Measurements from ENCODE around the gene DZIP1L. TPM values are rescaled to one million over a fixed set of nuclear protein-coding genes. Genes with fewer than 3 reads are reported as not detected.

DZIP1L gene
- total and polyA plus RNA-seq, 2 donors, result 1.1 to 1.5 TPM

DNA sequence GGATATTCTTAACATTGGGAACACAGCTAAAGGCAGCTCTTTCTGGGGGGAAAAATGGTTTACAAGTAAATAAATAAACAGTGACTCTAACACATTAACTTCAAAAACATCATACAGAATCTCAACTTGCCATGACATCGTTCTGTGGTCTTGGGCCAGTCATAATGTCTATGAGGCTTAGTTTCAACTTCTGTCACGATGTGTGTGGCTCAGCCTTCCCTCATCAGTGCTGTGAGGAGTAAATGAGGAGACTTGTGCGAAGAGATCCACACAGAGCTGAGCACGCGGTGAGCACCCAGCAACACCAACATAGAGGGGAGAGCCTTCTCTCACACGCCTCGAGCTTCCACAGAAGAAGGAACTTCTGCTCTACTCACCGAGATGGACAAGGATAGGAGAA, 49.0 kb downstream of the DZIP1L start:
- Histone ChIP-seq H3K4me3 (ENCODE audit: low read length in 2 of 2) (no peak overlapping the region), H3K4me1 (ENCODE audit: control insufficient read depth in 2 of 2, insufficient read depth in 2 of 2, low read length in 2 of 2) (no peaks in the 10 kb centered on the region), H3K36me3 (ENCODE audit: control insufficient read depth in 2 of 2, insufficient read depth in 2 of 2, low read length in 1 of 2) (no peaks in the 10 kb centered on the region), H3K27me3 (ENCODE audit: control insufficient read depth in 2 of 2, insufficient read depth in 1 of 2, low read length in 1 of 2) (peaks cover 0 to 2% of the 10 kb centered on the region in 2 donors), H3K27ac (ENCODE audit: low read depth in 1 of 2, low read length in 1 of 2) (no peak overlapping the region), H3K9me3 (ENCODE audit: control insufficient read depth in 2 of 2, insufficient read depth in 1 of 2, low read length in 1 of 2) (no peaks in the 10 kb centered on the region)
- DNase-seq (ENCODE audit: low read depth in 6 of 9, low spot score in 9 of 9), result no peak
- WGBS, result 94% methylated on average over 8 of the region's 8 CpGs

DNA sequence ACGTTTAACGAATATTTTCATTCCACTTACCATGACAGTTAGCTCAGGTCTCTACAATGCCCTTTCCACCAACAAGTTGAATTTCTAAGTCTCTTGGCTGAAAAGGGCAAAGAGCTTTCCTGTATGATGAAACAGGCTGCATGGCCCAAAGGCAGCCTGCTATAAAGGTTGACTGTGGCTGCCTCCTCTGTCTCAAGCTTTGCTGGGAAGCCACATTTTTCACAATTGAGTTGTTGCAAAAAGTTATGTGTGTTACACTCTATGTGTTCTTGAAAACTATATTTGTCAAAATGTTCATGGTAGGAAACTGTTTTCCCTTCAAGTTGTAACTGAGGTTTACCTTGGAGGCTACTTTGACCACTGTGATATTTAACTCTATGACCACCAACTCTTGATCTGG, 49.5 kb downstream of the DZIP1L start:
- Histone ChIP-seq H3K4me1 (ENCODE audit: control insufficient read depth in 2 of 2, insufficient read depth in 2 of 2, low read length in 2 of 2) (no peaks in the 10 kb centered on the region), H3K27me3 (ENCODE audit: control insufficient read depth in 2 of 2, insufficient read depth in 1 of 2, low read length in 1 of 2) (peaks cover 0 to 2% of the 10 kb centered on the region in 2 donors), H3K36me3 (ENCODE audit: control insufficient read depth in 2 of 2, insufficient read depth in 2 of 2, low read length in 1 of 2) (no peaks in the 10 kb centered on the region), H3K9me3 (ENCODE audit: control insufficient read depth in 2 of 2, insufficient read depth in 1 of 2, low read length in 1 of 2) (no peaks in the 10 kb centered on the region), H3K4me3 (ENCODE audit: low read length in 2 of 2) (no peak overlapping the region), H3K27ac (ENCODE audit: low read depth in 1 of 2, low read length in 1 of 2) (no peak overlapping the region)
- WGBS, result 99% methylated on average over 2 of the region's 2 CpGs
- no peak for DNase-seq (ENCODE audit: low read depth in 6 of 9, low spot score in 9 of 9)

DNA sequence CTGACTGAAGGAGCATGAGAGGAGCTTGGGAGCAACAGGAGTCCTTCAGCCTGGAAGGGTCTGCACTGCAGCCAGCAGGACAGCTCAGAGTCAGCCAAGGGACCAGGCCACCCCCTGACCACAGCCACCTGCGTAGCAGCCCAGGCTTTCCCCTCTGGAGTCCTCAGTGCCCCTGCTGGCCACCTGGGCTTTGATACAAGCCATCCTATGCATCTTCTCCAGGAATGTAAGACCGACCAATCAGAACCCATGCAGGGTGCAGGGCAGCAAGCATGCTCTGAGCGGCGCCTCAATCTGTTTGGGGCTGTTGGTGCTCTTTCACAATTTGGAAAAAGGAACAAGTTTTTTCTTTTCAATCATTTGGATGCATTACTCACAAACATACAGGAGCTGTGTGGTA, 52.0 kb downstream of the DZIP1L start:
- WGBS, result 71% methylated on average over 4 of the region's 4 CpGs
- H3K36me3 ChIP-seq (ENCODE audit: control insufficient read depth in 2 of 2, insufficient read depth in 2 of 2, low read length in 1 of 2), result no peaks in the 10 kb centered on the region

DNA sequence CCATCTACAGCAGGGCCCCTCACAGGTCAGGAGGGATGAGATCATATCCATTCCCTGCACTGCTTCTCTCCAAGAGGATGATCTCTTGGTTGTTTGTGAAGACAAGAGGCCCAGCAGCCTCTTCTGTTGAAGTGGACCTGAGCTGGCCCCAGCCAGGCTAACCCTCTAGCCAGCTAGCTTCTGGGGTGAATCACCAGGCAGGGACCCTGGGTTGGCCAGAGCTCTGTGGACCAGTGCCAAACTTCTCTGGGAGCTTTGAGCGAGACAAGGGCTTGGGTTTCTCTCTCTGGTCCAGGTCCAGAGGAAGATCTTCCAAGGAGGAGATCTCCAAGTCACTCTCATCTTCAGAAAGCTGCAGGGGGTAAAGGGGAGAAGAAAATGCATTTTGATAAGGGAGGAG, 52.8 kb downstream of the DZIP1L start:
- WGBS, result 88% methylated on average over 1 of the region's 1 CpG
- Histone ChIP-seq H3K27me3 (ENCODE audit: control insufficient read depth in 2 of 2, insufficient read depth in 1 of 2, low read length in 1 of 2) (no peaks in the 10 kb centered on the region), H3K36me3 (ENCODE audit: control insufficient read depth in 2 of 2, insufficient read depth in 2 of 2, low read length in 1 of 2) (no peaks in the 10 kb centered on the region)

More for the DNA sequence above, 52.0 kb downstream of the DZIP1L start:
- H3K4me1 ChIP-seq (ENCODE audit: control insufficient read depth in 2 of 2, insufficient read depth in 2 of 2, low read length in 2 of 2), result no peaks in the 10 kb centered on the region
- H3K9me3 ChIP-seq (ENCODE audit: control insufficient read depth in 2 of 2, insufficient read depth in 1 of 2, low read length in 1 of 2), result no peaks in the 10 kb centered on the region
- H3K27ac ChIP-seq (ENCODE audit: low read depth in 1 of 2, low read length in 1 of 2), result no peak overlapping the region
- H3K4me3 ChIP-seq (ENCODE audit: low read length in 2 of 2), result no peak overlapping the region
- no peaks in the 10 kb centered on the region for H3K27me3 ChIP-seq (ENCODE audit: control insufficient read depth in 2 of 2, insufficient read depth in 1 of 2, low read length in 1 of 2)
- DNase-seq (ENCODE audit: low read depth in 6 of 9, low spot score in 9 of 9), result no peak

DNA sequence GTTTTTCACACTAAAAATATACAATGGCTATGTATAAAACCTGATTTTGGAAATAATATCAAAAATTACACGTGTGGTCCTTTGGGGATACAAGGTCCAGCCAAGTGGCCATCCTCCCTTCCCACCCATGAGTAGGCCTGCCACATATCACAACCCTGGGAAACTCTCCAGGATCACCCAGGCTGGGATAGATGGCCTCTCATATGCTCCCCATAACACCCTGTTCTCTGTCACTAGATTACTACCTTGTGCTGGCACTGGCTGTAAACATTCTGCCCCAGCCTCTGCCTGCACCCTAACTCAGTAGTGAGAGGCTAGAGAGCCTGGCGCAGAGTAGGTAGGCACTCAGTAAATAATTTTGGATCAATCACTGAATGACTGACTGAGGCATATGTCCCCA, 53.4 kb downstream of the DZIP1L start:
- DNase-seq (ENCODE audit: low read depth in 6 of 9, low spot score in 9 of 9), result no peak
- H3K36me3 ChIP-seq (ENCODE audit: control insufficient read depth in 2 of 2, insufficient read depth in 2 of 2, low read length in 1 of 2), result no peaks in the 10 kb centered on the region
- H3K27ac ChIP-seq (ENCODE audit: low read depth in 1 of 2, low read length in 1 of 2), result no peak overlapping the region
- no peaks in the 10 kb centered on the region for H3K9me3 ChIP-seq (ENCODE audit: control insufficient read depth in 2 of 2, insufficient read depth in 1 of 2, low read length in 1 of 2)
- no peaks in the 10 kb centered on the region for H3K27me3 ChIP-seq (ENCODE audit: control insufficient read depth in 2 of 2, insufficient read depth in 1 of 2, low read length in 1 of 2)
- 93% methylated on average over 2 of the region's 2 CpGs for WGBS
- H3K4me1 ChIP-seq (ENCODE audit: control insufficient read depth in 2 of 2, insufficient read depth in 2 of 2, low read length in 2 of 2), result no peaks in the 10 kb centered on the region
- no peak overlapping the region for H3K4me3 ChIP-seq (ENCODE audit: low read length in 2 of 2)

More for the DNA sequence above, 52.8 kb downstream of the DZIP1L start:
- Histone ChIP-seq H3K27ac (ENCODE audit: low read depth in 1 of 2, low read length in 1 of 2) (no peak overlapping the region), H3K4me1 (ENCODE audit: control insufficient read depth in 2 of 2, insufficient read depth in 2 of 2, low read length in 2 of 2) (no peaks in the 10 kb centered on the region), H3K4me3 (ENCODE audit: low read length in 2 of 2) (no peak overlapping the region), H3K9me3 (ENCODE audit: control insufficient read depth in 2 of 2, insufficient read depth in 1 of 2, low read length in 1 of 2) (no peaks in the 10 kb centered on the region)
- DNase-seq (ENCODE audit: low read depth in 6 of 9, low spot score in 9 of 9), result no peak

DNA sequence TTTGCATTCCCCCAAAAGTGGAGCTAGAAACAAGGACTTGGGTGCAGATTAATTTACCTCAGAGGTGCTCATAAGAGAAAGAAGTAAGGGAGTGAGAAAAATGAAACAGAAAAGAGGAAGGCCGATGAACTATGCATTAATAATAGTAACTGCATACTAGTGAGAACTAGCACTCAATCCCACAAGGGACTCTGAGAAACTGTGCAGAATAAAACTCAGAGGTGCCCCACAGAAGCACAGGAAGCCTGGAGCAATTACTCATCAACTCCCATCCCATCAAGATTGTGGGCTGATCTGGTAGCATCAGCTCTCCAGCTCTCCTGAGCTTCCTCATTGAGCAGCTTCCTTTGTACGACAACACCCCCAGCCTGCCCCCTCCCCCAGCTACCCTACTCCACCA, 54.6 kb downstream of the DZIP1L start:
- Histone ChIP-seq H3K4me1 (ENCODE audit: control insufficient read depth in 2 of 2, insufficient read depth in 2 of 2, low read length in 2 of 2) (no peaks in the 10 kb centered on the region), H3K4me3 (ENCODE audit: low read length in 2 of 2) (no peak overlapping the region), H3K27ac (ENCODE audit: low read depth in 1 of 2, low read length in 1 of 2) (no peak overlapping the region), H3K27me3 (ENCODE audit: control insufficient read depth in 2 of 2, insufficient read depth in 1 of 2, low read length in 1 of 2) (no peaks in the 10 kb centered on the region), H3K36me3 (ENCODE audit: control insufficient read depth in 2 of 2, insufficient read depth in 2 of 2, low read length in 1 of 2) (no peaks in the 10 kb centered on the region), H3K9me3 (ENCODE audit: control insufficient read depth in 2 of 2, insufficient read depth in 1 of 2, low read length in 1 of 2) (no peaks in the 10 kb centered on the region)
- 42% methylated on average over 2 of the region's 2 CpGs for WGBS
- DNase-seq (ENCODE audit: low read depth in 6 of 9, low spot score in 9 of 9), result no peak

DNA sequence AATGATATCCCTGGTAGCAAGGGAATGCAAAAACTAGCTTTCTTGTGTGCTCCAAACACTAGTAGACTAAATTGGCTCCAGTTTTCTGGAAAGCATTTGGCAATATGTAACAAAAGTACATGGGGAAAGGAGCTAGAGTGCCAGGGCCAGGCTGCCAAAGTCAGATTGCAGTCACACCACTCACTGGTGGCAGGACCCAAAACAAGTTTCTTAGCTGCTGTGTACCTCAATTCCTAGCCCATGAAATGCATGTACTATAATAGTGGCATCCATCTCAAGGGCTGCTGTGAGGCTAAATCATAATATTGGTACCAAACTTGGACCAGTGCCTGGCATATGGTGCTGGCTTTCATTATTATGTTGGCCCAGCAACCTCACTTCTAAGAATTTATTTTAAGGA, 56.1 kb downstream of the DZIP1L start:
- Histone ChIP-seq H3K36me3 (ENCODE audit: control insufficient read depth in 2 of 2, insufficient read depth in 2 of 2, low read length in 1 of 2) (no peaks in the 10 kb centered on the region), H3K27me3 (ENCODE audit: control insufficient read depth in 2 of 2, insufficient read depth in 1 of 2, low read length in 1 of 2) (no peaks in the 10 kb centered on the region), H3K27ac (ENCODE audit: low read depth in 1 of 2, low read length in 1 of 2) (no peak overlapping the region), H3K4me3 (ENCODE audit: low read length in 2 of 2) (no peak overlapping the region), H3K4me1 (ENCODE audit: control insufficient read depth in 2 of 2, insufficient read depth in 2 of 2, low read length in 2 of 2) (no peaks in the 10 kb centered on the region), H3K9me3 (ENCODE audit: control insufficient read depth in 2 of 2, insufficient read depth in 1 of 2, low read length in 1 of 2) (no peaks in the 10 kb centered on the region)
- DNase-seq (ENCODE audit: low read depth in 6 of 9, low spot score in 9 of 9), result no peak

DNA sequence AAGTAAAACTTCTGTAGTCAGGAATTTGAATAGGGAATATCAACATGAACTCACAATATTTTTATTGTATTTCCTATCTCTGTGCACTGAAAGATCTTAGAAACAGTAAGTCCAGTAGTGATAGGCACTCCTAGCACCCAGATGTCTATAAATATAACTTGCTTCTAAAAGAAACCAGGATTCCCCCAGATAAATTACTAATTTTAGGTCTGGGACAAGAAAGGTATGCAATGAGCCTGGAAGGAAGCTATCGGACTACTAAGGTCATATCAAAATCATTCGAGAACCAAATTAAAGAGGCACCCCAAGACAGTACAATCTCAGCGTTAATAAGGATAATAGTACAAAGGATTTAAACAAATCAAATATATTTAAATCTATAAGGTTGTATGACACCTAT, 58.0 kb downstream of the DZIP1L start:
- Histone ChIP-seq H3K4me3 (ENCODE audit: low read length in 2 of 2) (no peak overlapping the region), H3K9me3 (ENCODE audit: control insufficient read depth in 2 of 2, insufficient read depth in 1 of 2, low read length in 1 of 2) (no peaks in the 10 kb centered on the region), H3K36me3 (ENCODE audit: control insufficient read depth in 2 of 2, insufficient read depth in 2 of 2, low read length in 1 of 2) (no peaks in the 10 kb centered on the region), H3K4me1 (ENCODE audit: control insufficient read depth in 2 of 2, insufficient read depth in 2 of 2, low read length in 2 of 2) (no peaks in the 10 kb centered on the region), H3K27me3 (ENCODE audit: control insufficient read depth in 2 of 2, insufficient read depth in 1 of 2, low read length in 1 of 2) (no peaks in the 10 kb centered on the region), H3K27ac (ENCODE audit: low read depth in 1 of 2, low read length in 1 of 2) (no peak overlapping the region)
- WGBS, result 97% methylated on average over 3 of the region's 3 CpGs
- DNase-seq (ENCODE audit: low read depth in 6 of 9, low spot score in 9 of 9), result no peak

DNA sequence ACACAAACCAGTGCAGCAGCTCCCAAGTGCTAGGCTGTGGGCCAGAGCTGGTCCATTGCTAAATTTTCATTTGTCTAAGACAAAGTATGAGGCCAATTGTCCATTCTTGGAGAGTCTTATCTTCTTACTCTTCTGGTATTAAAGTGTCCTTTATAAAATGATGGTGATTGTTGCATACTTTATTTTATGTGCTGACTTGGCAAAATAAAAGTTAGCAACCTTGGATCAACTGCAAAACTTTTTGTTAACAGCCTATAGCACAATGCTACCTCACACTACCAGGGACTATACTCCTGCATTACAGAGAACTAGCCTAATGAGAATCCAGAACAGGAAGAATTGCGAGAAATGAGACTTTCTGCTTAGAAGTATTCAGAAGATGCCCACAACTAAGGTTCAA, 61.4 kb downstream of the DZIP1L start:
- WGBS, result 89% methylated on average over 1 of the region's 1 CpG

More for the DNA sequence above, 61.4 kb downstream of the DZIP1L start:
- H3K27ac ChIP-seq (ENCODE audit: low read depth in 1 of 2, low read length in 1 of 2), result no peak overlapping the region
- no peaks in the 10 kb centered on the region for H3K9me3 ChIP-seq (ENCODE audit: control insufficient read depth in 2 of 2, insufficient read depth in 1 of 2, low read length in 1 of 2)
- H3K36me3 ChIP-seq (ENCODE audit: control insufficient read depth in 2 of 2, insufficient read depth in 2 of 2, low read length in 1 of 2), result no peaks in the 10 kb centered on the region
- H3K4me3 ChIP-seq (ENCODE audit: low read length in 2 of 2), result no peak overlapping the region
- no peaks in the 10 kb centered on the region for H3K4me1 ChIP-seq (ENCODE audit: control insufficient read depth in 2 of 2, insufficient read depth in 2 of 2, low read length in 2 of 2)
- no peak for DNase-seq (ENCODE audit: low read depth in 6 of 9, low spot score in 9 of 9)
- no peaks in the 10 kb centered on the region for H3K27me3 ChIP-seq (ENCODE audit: control insufficient read depth in 2 of 2, insufficient read depth in 1 of 2, low read length in 1 of 2)
